Epithelial cell of esophagus (primary cell): ENCODE results near the gene AGBL1.
"Not testable (repeated sequence)": the region's sequence is repeated elsewhere in the genome, so short reads cannot be mapped to it uniquely, and the experiment has no call there.

Experiments
- DNase-seq: peaks from one replicate; pipeline ENCODE4 v3.0.0; 2010; ENCODE audit warnings: low read depth
- H3K4me3 ChIP-seq: 2 replicates; pipeline ENCODE4 v1.5.1; 2011; ENCODE audit warnings: mild to moderate bottlenecking, low read length, control low read depth
- CTCF ChIP-seq: IDR thresholded peaks from 2 replicates; pipeline ENCODE4 v1.5.1; 2011; ENCODE audit warnings: low read depth, mild to moderate bottlenecking, low read length, control low read depth, inconsistent platforms; ENCODE audit not compliant: insufficient read depth; ENCODE audit errors: missing control alignments

AGBL1 gene

GRCh38 chr15:86526938-86527690 is 447.4 kb downstream of the AGBL1 start:
- no peak overlapping the region for H3K4me3 ChIP-seq
- DNase-seq, result no peak
- no peak for TF ChIP-seq CTCF

- H3K4me3 ChIP-seq, DNase-seq: not testable (repeated sequence)
Observed at GRCh38 chr15:86528094-86528493, 448.4 kb downstream of the AGBL1 start.

- no peak for TF ChIP-seq CTCF
- DNase-seq, result peak; percentile 15
- no peak overlapping the region for H3K4me3 ChIP-seq
Observed at GRCh38 chr15:86538141-86538540, 458.5 kb downstream of the AGBL1 start.

GRCh38 chr15:86540840-86541467 is 461.3 kb downstream of the AGBL1 start:
- TF ChIP-seq CTCF, result no peak
- no peak overlapping the region for H3K4me3 ChIP-seq
- DNase-seq, result peak; percentile 59

GRCh38 chr15:86541540-86541939 is 461.9 kb downstream of the AGBL1 start:
- no peak overlapping the region for H3K4me3 ChIP-seq
- peak; percentile 4 for DNase-seq
- no peak for TF ChIP-seq CTCF

GRCh38 chr15:86550075-86550474 is 470.4 kb downstream of the AGBL1 start:
- DNase-seq, result no peak
- no peak for TF ChIP-seq CTCF
- no peak overlapping the region for H3K4me3 ChIP-seq

- no peak for TF ChIP-seq CTCF
- H3K4me3 ChIP-seq, result no peak overlapping the region
- peak; percentile 66 for DNase-seq
Observed at GRCh38 chr15:86553108-86553507, 473.4 kb downstream of the AGBL1 start.
